Measurements from ENCODE around the gene LTBP4.

- no peak for TF ChIP-seq ETS1 (CRISPR knock-in tag; IDR thresholded peaks at IDR 0.05)
- no peak for TF ChIP-seq PHF20 (CRISPR knock-in tag; IDR thresholded peaks at IDR 0.05)
- TF ChIP-seq POLR2A (IDR thresholded peaks at IDR 0.05; ENCODE audit: insufficient read depth in 1 of 2, low read depth in 2 of 2, low read length in 2 of 2), result no peak
- no peak for TF ChIP-seq ZNF770 (CRISPR knock-in tag; IDR thresholded peaks at IDR 0.05)
- no peak for TF ChIP-seq ZKSCAN1 (IDR thresholded peaks at IDR 0.05; ENCODE audit: low read length)
Measured at GRCh38 chr19:40605216-40605971, 4.2 kb downstream of the LTBP4 start.

Measured in HepG2 (cell line).